HepG2 (cell line): Measurements from ENCODE around the gene ZNF584. TPM values are rescaled to one million over a fixed set of nuclear protein-coding genes. Genes with fewer than 3 reads are reported as not detected.

Experiments used
- AFF4 ChIP-seq: sonication (generic); formaldehyde crosslinking; IDR thresholded peaks from 2 replicates; pipeline ENCODE4 v1.4.0; 2020; ENCODE audit warnings: missing genetic modification reagents
- ELF3 ChIP-seq: IDR thresholded peaks from 2 replicates; pipeline ENCODE4 v1.6.1; 2016; ENCODE audit warnings: missing genetic modification reagents, missing compliant biosample characterization
- KMT2B ChIP-seq: IDR thresholded peaks from 2 replicates; pipeline ENCODE4 v1.6.1; 2016; ENCODE audit warnings: missing genetic modification reagents, missing compliant biosample characterization
- MAFK ChIP-seq, 2 experiments: IDR thresholded peaks in 1 of 2; conservative IDR thresholded peaks in 1 of 2; 2 replicates each; pipeline ENCODE4 v1.6.1; 2011; ENCODE audit warnings: improper control_type of control experiment in 2 of 2, low read length in 2 of 2
- MIER2 ChIP-seq: IDR thresholded peaks from 2 replicates; pipeline ENCODE4 v1.6.1; 2016; ENCODE audit warnings: missing biosample characterization, missing genetic modification reagents
- NKX3-1 ChIP-seq: sonication (generic); formaldehyde crosslinking; IDR thresholded peaks from 2 replicates; pipeline ENCODE4 v1.5.0; 2020; ENCODE audit warnings: missing genetic modification reagents
- POGZ ChIP-seq: sonication (generic); formaldehyde crosslinking; IDR thresholded peaks from 2 replicates; pipeline ENCODE4 v1.4.0; 2020; ENCODE audit warnings: mild to moderate bottlenecking, missing genetic modification reagents
- PTBP1 ChIP-seq: fragments of 200-400 bp; formaldehyde crosslinking; IDR thresholded peaks from 2 replicates; pipeline ENCODE4 v1.6.1; 2018; ENCODE audit warnings: low read length, low read depth; ENCODE audit not compliant: poor library complexity, severe bottlenecking
- REL ChIP-seq: sonication (generic); formaldehyde crosslinking; conservative IDR thresholded peaks from 2 replicates; pipeline ENCODE4 v1.8.0; 2022; ENCODE audit warnings: mild to moderate bottlenecking, missing genetic modification reagents, moderate library complexity
- SAFB2 ChIP-seq: sonication (generic); formaldehyde crosslinking; IDR thresholded peaks from 2 replicates; pipeline ENCODE4 v1.5.1; 2020; ENCODE audit warnings: missing genetic modification reagents, low read depth, mild to moderate bottlenecking, borderline replicate concordance
- SIX1 ChIP-seq: sonication (generic); formaldehyde crosslinking; IDR thresholded peaks from 2 replicates; pipeline ENCODE4 v1.4.0; 2020; ENCODE audit warnings: missing genetic modification reagents, borderline replicate concordance
- SRY ChIP-seq: sonication (generic); formaldehyde crosslinking; IDR thresholded peaks from 2 replicates; pipeline ENCODE4 v1.8.0; 2022; ENCODE audit warnings: mild to moderate bottlenecking, missing genetic modification reagents
- SUZ12 ChIP-seq: fragments of 150-350 bp; IDR thresholded peaks from 2 replicates; pipeline ENCODE4 v1.6.1; 2014; ENCODE audit warnings: low read depth, low read length
- THYN1 ChIP-seq: sonication (generic); formaldehyde crosslinking; IDR thresholded peaks from 2 replicates; pipeline ENCODE4 v1.8.1; 2023; ENCODE audit warnings: low read depth, mild to moderate bottlenecking, moderate library complexity, missing genetic modification reagents, borderline replicate concordance
- U2AF2 ChIP-seq: fragments of 200-400 bp; formaldehyde crosslinking; IDR thresholded peaks from 2 replicates; pipeline ENCODE4 v1.6.1; 2017; ENCODE audit warnings: low read depth, mild to moderate bottlenecking, low read length
- ZBTB42 ChIP-seq: sonication (generic); formaldehyde crosslinking; IDR thresholded peaks from 2 replicates; pipeline ENCODE4 v1.5.0; 2020; ENCODE audit warnings: mild to moderate bottlenecking, missing genetic modification reagents
- ZMYM3 ChIP-seq: sonication (generic); formaldehyde crosslinking; IDR thresholded peaks from 2 replicates; pipeline ENCODE4 v1.5.1; 2020; ENCODE audit warnings: mild to moderate bottlenecking, missing genetic modification reagents
- ZNF382 ChIP-seq: sonication (generic); formaldehyde crosslinking; IDR thresholded peaks from 2 replicates; pipeline ENCODE4 v1.5.0; 2020; ENCODE audit warnings: missing genetic modification reagents, mild to moderate bottlenecking, borderline replicate concordance
- ZNF687 ChIP-seq: sonication (generic); formaldehyde crosslinking; IDR thresholded peaks from 2 replicates; pipeline ENCODE4 v1.5.1; 2020; ENCODE audit warnings: mild to moderate bottlenecking, missing genetic modification reagents, moderate library complexity
- ZNF777 ChIP-seq: sonication (generic); formaldehyde crosslinking; IDR thresholded peaks from 2 replicates; pipeline ENCODE4 v1.4.0; 2020; ENCODE audit warnings: missing genetic modification reagents
- polyA plus RNA-seq, 8 experiments: library from polyadenylated mRNA; depleted of rRNA in 3 of 8; stranded (reverse) in 7 of 8; unstranded in 1 of 8; fragments of >200 nt; fragmentation: Illumina TruSeq in 4 of 8; extraction: Trizol in 4 of 8; gene quantifications; 2 replicates each; pipeline versions ENCODE4 v1.2.1 to v1.2.3, GENCODE V29; 2011 to 2016; ENCODE audit warnings: low read depth in 4 of 8, missing spikeins in 1 of 8, mixed read lengths in 1 of 8; ENCODE audit not compliant: insufficient read depth in 1 of 8
- total RNA-seq, 5 experiments: library from RNA; depleted of rRNA; stranded (reverse); fragments of >200 nt; fragmentation: Illumina TruSeq; extraction: Trizol; gene quantifications; 2 replicates each; pipeline ENCODE4 v1.2.3, GENCODE V29; 2016; ENCODE audit warnings: low read depth in 1 of 5

ZNF584 gene
- total and polyA plus RNA-seq, 2 of the 13 experiments (the other 11 are each of a cell fraction or from before 2014, with no cell fraction given): 2.4 to 7.0 TPM

GRCh38 chr19:58386576-58387337 is 21.7 kb upstream of the ZNF584 start, which contains the start of gene RPS5 (continued):
- peak; percentile 97 for TF ChIP-seq ZNF687 (CRISPR knock-in tag)
- TF ChIP-seq MAFK (conservative IDR thresholded peaks at IDR 0.05 in 1 of 2, IDR thresholded peaks at IDR 0.05 in 1 of 2; ENCODE audit: low read length in 2 of 2): no peak; a peak in 1 of 4 replicates
- no peak for TF ChIP-seq MIER2
- no peak for TF ChIP-seq ZNF777 (CRISPR knock-in tag)
- peak; percentile 55 for TF ChIP-seq ELF3 (CRISPR knock-in tag)
- no peak for TF ChIP-seq ZBTB42 (CRISPR knock-in tag)
- TF ChIP-seq THYN1 (CRISPR knock-in tag): no peak
- peak; percentile 76; the same call in 1 of the 2 replicates for TF ChIP-seq NKX3-1
- TF ChIP-seq U2AF2: peak; percentile 10; the same call in 1 of the 2 replicates
- peak; percentile 54 for TF ChIP-seq KMT2B
- TF ChIP-seq PTBP1: no peak
- TF ChIP-seq POGZ (CRISPR knock-in tag): no peak
- TF ChIP-seq SUZ12: no peak
- no peak for TF ChIP-seq SAFB2 (CRISPR knock-in tag)
- 0 out of 2 replicates have a peak, but pooled peaks have one; percentile 90 for TF ChIP-seq REL (CRISPR knock-in tag)
- TF ChIP-seq ZMYM3 (CRISPR knock-in tag): no peak; the same call in 1 of the 2 replicates
- TF ChIP-seq SIX1 (CRISPR knock-in tag): 0 out of 2 replicates have a peak, but pooled peaks have one; percentile 3
- TF ChIP-seq SRY (CRISPR knock-in tag): no peak; the same call in 1 of the 2 replicates
- TF ChIP-seq AFF4 (CRISPR knock-in tag): no peak; the same call in 1 of the 2 replicates
- TF ChIP-seq ZNF382: no peak
